Lung (tissue), 13 donors: Measurements from ENCODE around the gene STOX1. TPM values are rescaled to one million over a fixed set of nuclear protein-coding genes. Genes with fewer than 3 reads are reported as not detected.
"Not testable (repeated sequence)": the region's sequence is repeated elsewhere in the genome, so short reads cannot be mapped to it uniquely, and the experiment has no call there.

ENCODE experiments used
- ATAC-seq: fragments of 200-7000 bp; cut with Tn5 transposase; one replicate; pipeline ENCODE4 v1.9.1; 2020; ENCODE audit warnings: moderate number of reproducible peaks; ENCODE audit not compliant: insufficient read depth, low FRiP score
- DNase-seq, 3 donors: peaks; one replicate each; pipeline ENCODE4 v3.0.0-alpha.2; 2013 to 2017
- H3K27ac ChIP-seq, 2 donors: one replicate each; pipeline ENCODE4 v1.5.1; 2013; ENCODE audit warnings: mild to moderate bottlenecking in 2 of 2, moderate library complexity in 2 of 2, control low read depth in 1 of 2, inconsistent platforms in 1 of 2, low read depth in 1 of 2, low read length in 1 of 2
- H3K27me3 ChIP-seq, 3 donors: one replicate each; pipeline ENCODE4 v1.5.1; 2013; ENCODE audit warnings: low read length in 2 of 3; ENCODE audit not compliant: control insufficient read depth in 3 of 3, insufficient read depth in 3 of 3
- H3K36me3 ChIP-seq, 4 donors: one replicate each; pipeline ENCODE4 v1.5.1; 2013; ENCODE audit warnings: low read length in 4 of 4, mild to moderate bottlenecking in 1 of 4, moderate library complexity in 1 of 4; ENCODE audit not compliant: control insufficient read depth in 4 of 4, insufficient read depth in 4 of 4
- H3K4me1 ChIP-seq, 5 donors: one replicate each; pipeline ENCODE4 v1.5.1; 2013; ENCODE audit warnings: low read length in 5 of 5, mild to moderate bottlenecking in 2 of 5, moderate library complexity in 1 of 5; ENCODE audit not compliant: control insufficient read depth in 5 of 5, insufficient read depth in 5 of 5
- H3K4me3 ChIP-seq: one replicate; pipeline ENCODE4 v1.5.1; 2013; ENCODE audit warnings: mild to moderate bottlenecking, control low read depth, moderate library complexity
- H3K9ac ChIP-seq, 2 donors: one replicate each; pipeline ENCODE4 v1.5.1; 2013; ENCODE audit warnings: low read length in 2 of 2, control low read depth in 1 of 2; ENCODE audit not compliant: insufficient read depth in 1 of 2
- H3K9me3 ChIP-seq, 4 donors: one replicate each; pipeline ENCODE4 v1.5.1; 2013; ENCODE audit warnings: low read length in 3 of 4, mild to moderate bottlenecking in 1 of 4, moderate library complexity in 1 of 4; ENCODE audit not compliant: control insufficient read depth in 4 of 4, insufficient read depth in 3 of 4
- WGBS, 2 donors: extraction: QIAGEN DNeasy Blood & Tissue Kit; methylation state at CpG; one replicate each; pipeline ENCODE4 v1.1.7; 2013; 5-methylcytosine and 5-hydroxymethylcytosine counted together
- polyA plus RNA-seq, 2 donors: library from polyadenylated mRNA; stranded (reverse); fragments of 200-250 nt; gene quantifications; one replicate each; pipeline ENCODE4 v1.2.1, GENCODE V29; 2013
- small RNA-seq: library from RNA; depleted of rRNA; stranded (forward); fragments of <200 nt; gene quantifications from one replicate; pipeline ENCODE3, GENCODE V24; 2014; ENCODE audit warnings: low replicate concordance
- total RNA-seq, 2 donors: library from RNA; depleted of rRNA in 1 of 2; stranded (reverse); fragments of >200 nt in 1 of 2; gene quantifications; one replicate each; pipeline ENCODE4 v1.2.1, GENCODE V29; 2014 to 2021
- TF ChIP-seq, protein P1 (sequence below): IDR thresholded peaks from 2 replicates; pipeline ENCODE4 v1.5.1; 2012; ENCODE audit warnings: mild to moderate bottlenecking; ENCODE audit errors: control extremely low read depth, extremely low read depth
- donor health status: control.
- donor health status: control.
- donor health status: Bipolar disorder and iron deficiency.
- donor health status: healthy.
- donor health status: DM: yes; HTN: yes; CAD: no.

STOX1 gene
- total and polyA plus RNA-seq, 4 donors = 1.8 to 10.1 (median 3.9) TPM

DNA sequence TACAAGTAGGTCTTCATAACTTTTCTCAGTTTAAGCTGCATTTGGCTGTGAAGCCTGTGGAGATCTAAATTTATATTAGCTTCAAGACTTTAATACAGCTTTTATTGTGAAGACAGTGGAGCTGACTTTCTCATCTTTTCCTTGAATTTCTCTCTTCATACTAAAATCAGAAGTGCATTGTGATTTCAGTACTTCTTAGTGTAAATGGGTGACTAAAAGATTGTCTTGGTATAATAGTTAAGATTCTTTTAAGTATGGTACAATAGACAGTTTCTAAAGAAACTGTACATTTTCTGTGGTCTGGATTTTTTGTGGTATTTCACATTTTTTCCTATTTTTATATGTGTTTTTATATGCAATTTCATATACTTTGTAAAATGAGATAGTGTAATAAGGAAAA, 107.7 kb downstream of the STOX1 start:
- H3K4me3 ChIP-seq = no peak overlapping the region
- peaks cover 3 to 24% (median 8%) of the 10 kb centered on the region in 4 donors for H3K36me3 ChIP-seq
- TF ChIP-seq, protein P1, sequence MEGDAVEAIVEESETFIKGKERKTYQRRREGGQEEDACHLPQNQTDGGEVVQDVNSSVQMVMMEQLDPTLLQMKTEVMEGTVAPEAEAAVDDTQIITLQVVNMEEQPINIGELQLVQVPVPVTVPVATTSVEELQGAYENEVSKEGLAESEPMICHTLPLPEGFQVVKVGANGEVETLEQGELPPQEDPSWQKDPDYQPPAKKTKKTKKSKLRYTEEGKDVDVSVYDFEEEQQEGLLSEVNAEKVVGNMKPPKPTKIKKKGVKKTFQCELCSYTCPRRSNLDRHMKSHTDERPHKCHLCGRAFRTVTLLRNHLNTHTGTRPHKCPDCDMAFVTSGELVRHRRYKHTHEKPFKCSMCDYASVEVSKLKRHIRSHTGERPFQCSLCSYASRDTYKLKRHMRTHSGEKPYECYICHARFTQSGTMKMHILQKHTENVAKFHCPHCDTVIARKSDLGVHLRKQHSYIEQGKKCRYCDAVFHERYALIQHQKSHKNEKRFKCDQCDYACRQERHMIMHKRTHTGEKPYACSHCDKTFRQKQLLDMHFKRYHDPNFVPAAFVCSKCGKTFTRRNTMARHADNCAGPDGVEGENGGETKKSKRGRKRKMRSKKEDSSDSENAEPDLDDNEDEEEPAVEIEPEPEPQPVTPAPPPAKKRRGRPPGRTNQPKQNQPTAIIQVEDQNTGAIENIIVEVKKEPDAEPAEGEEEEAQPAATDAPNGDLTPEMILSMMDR = no peak
- no peaks in the 10 kb centered on the region for H3K27me3 ChIP-seq
- H3K27ac ChIP-seq = no peak overlapping the region
- H3K4me1 ChIP-seq = no peaks in the 10 kb centered on the region
- DNase-seq (no peak), ATAC-seq (no peak)
- no peaks in the 10 kb centered on the region for H3K9me3 ChIP-seq
- no peak overlapping the region for H3K9ac ChIP-seq

DNA sequence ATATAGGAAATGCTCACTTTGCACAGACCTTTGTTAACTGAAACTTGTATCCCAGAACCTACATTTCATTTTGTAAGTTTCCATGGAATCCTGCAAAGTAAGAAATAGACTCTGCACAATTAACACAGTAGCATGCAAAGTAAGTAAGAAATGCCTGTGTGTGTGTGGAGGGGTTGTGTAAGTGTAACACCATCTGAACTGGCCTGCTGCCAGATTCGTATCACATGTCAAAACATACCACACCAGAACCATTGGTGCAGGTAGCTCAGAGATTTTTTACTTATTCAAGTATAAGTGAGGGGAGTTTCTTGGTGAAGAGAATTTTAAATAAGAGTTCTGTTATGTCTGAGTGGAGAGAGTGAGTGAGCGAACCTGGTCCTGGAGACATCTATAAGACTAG, 110.8 kb downstream of the STOX1 start:
- DNase-seq (peak in 1 of 3 donors; percentile 15), ATAC-seq (no peak)
- no peaks in the 10 kb centered on the region for H3K27me3 ChIP-seq
- no peak overlapping the region for H3K4me3 ChIP-seq
- H3K4me1 ChIP-seq = no peaks in the 10 kb centered on the region
- 66 to 75% methylated on average over 2 of the region's 2 CpGs for WGBS, 2 donors
- H3K27ac ChIP-seq = no peak overlapping the region
- H3K9me3 ChIP-seq = no peaks in the 10 kb centered on the region
- peaks cover 0 to 14% (median 7%) of the 10 kb centered on the region in 4 donors for H3K36me3 ChIP-seq
- TF ChIP-seq, protein P1 = no peak
- H3K9ac ChIP-seq = no peak overlapping the region

DNA sequence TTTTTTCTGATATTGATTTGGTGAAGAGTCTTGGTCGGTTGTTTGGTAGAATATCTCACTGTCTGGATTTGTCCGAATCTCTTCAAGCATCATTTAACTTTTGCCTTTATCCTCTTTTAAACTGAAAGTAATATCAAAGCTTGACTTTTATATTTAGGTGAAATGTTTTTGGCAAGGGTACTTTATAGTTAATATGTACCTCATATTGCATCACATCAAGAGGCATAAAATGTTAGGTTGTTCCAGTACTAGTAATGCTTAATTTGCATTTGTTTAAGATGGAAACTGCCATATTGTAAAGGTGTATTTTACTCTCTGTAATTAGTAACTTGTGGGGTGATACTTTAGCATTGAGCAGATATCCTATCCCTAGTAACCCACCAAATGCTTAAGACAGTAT, 111.6 kb downstream of the STOX1 start:
- Histone ChIP-seq H3K9me3 (no peaks in the 10 kb centered on the region), H3K27me3 (no peaks in the 10 kb centered on the region), H3K9ac (no peak overlapping the region), H3K4me3 (no peak overlapping the region), H3K36me3 (peaks cover 3 to 14% (median 9%) of the 10 kb centered on the region in 4 donors), H3K4me1 (no peaks in the 10 kb centered on the region), H3K27ac (no peak overlapping the region)
- DNase-seq (no peak), ATAC-seq (no peak)
- 95 to 100% methylated on average over 2 of the region's 2 CpGs for WGBS, 2 donors
- TF ChIP-seq, protein P1 = no peak

DNA sequence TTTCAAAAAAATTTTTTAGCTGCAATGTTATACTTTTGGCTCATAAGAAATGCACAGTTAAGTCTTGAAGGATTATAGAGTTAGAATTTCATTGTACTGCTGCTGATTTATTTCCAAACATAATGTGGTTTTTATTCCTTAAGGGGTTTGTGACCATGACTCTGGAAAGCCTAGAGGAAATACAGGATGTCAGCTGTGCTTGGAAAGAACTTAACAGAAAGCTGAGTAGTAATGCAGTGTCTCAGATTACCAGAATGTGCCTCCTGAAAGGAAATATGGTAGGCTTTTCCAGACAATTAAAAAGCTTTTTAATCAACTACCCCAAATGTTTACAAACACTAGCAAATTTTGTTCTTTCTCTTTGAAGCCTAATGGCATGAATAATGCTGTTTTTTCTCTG, 113.6 kb downstream of the STOX1 start:
- H3K9me3 ChIP-seq, DNase-seq, H3K4me1 ChIP-seq, ATAC-seq, H3K27ac ChIP-seq, H3K4me3 ChIP-seq, H3K9ac ChIP-seq, H3K27me3 ChIP-seq: not testable (repeated sequence)
- H3K36me3 ChIP-seq = peaks cover 3 to 15% (median 13%) of the 10 kb centered on the region in 4 donors

Small RNA genes lying within 50 kb of the gene (small RNA-seq; reads per million reads assigned to genes)
- gene RNU6-571P (not detected), gene RNU6-697P (not detected)

Other genes with a start within 250 kb of the STOX1 start
- 10 to 100 TPM; 47.4 to 65.0 TPM for gene CCAR1, start 106.3 kb upstream of the STOX1 start, total RNA-seq
- 10 to 100 TPM; 18.6 to 56.2 TPM for gene CCAR1, start 106.3 kb upstream of the STOX1 start, polyA plus RNA-seq
- gene DDX50, start 73.8 kb downstream of the STOX1 start, total RNA-seq = 10 to 100 TPM; 27.5 to 32.7 TPM
- 10 to 100 TPM; 14.5 to 24.6 TPM for gene DDX50, start 73.8 kb downstream of the STOX1 start, polyA plus RNA-seq
- gene DDX21, start 128.6 kb downstream of the STOX1 start, total RNA-seq = 10 to 100 TPM; 39.3 to 54.5 TPM
- gene DDX21, start 128.6 kb downstream of the STOX1 start, polyA plus RNA-seq = 10 to 100 TPM; 20.6 to 76.6 TPM
- 10 to 100 TPM; 21.3 to 27.9 TPM for gene KIFBP, start 161.3 kb downstream of the STOX1 start, total RNA-seq
- gene KIFBP, start 161.3 kb downstream of the STOX1 start, polyA plus RNA-seq = 10 to 100 TPM; 10.9 to 11.5 TPM